Pulmonary artery endothelial cell (primary cell): ENCODE measurements around the gene ADAMTS7. TPM values are rescaled to one million over a fixed set of nuclear protein-coding genes. Genes with fewer than 3 reads are reported as not detected.
"Not testable (repeated sequence)": the region's sequence is repeated elsewhere in the genome, so short reads cannot be mapped to it uniquely, and the experiment has no call there.

Experiments
- DNase-seq: peaks from one replicate; pipeline ENCODE4 v3.0.0-alpha.2; 2011; ENCODE audit warnings: low read depth, low spot score
- total RNA-seq: library from RNA; depleted of rRNA; stranded (reverse); fragments of >200 nt; gene quantifications from 2 replicates; pipeline ENCODE4 v1.2.3, GENCODE V29; 2014

ADAMTS7 gene
- total RNA-seq, 1 donor from 2014 or later = 6.6 TPM

- no peak for DNase-seq
Measured at GRCh38 chr15:78730955-78731354, 80.3 kb downstream of the ADAMTS7 start.

GRCh38 chr15:78728427-78728826 is 82.8 kb downstream of the ADAMTS7 start:
- not testable (repeated sequence) for DNase-seq

- no peak for DNase-seq
Measured at GRCh38 chr15:78727561-78727960, 83.7 kb downstream of the ADAMTS7 start.

GRCh38 chr15:78726870-78727551 is 84.3 kb downstream of the ADAMTS7 start:
- no peak for DNase-seq

GRCh38 chr15:78719819-78720450 is 91.3 kb downstream of the ADAMTS7 start:
- not testable (repeated sequence) for DNase-seq

- DNase-seq = no peak
Measured at GRCh38 chr15:78718837-78719236, 92.4 kb downstream of the ADAMTS7 start.

- no peak for DNase-seq
Measured at GRCh38 chr15:78717956-78718656, 93.2 kb downstream of the ADAMTS7 start.

GRCh38 chr15:78716651-78717050 is 94.6 kb downstream of the ADAMTS7 start:
- DNase-seq = no peak

GRCh38 chr15:78715930-78716329 is 95.3 kb downstream of the ADAMTS7 start:
- DNase-seq = no peak

- DNase-seq = no peak
Measured at GRCh38 chr15:78715434-78715833, 95.8 kb downstream of the ADAMTS7 start.

GRCh38 chr15:78714890-78715289 is 96.4 kb downstream of the ADAMTS7 start:
- DNase-seq = no peak

GRCh38 chr15:78712797-78713515 is 98.3 kb downstream of the ADAMTS7 start:
- no peak for DNase-seq

- no peak for DNase-seq
Measured at GRCh38 chr15:78711638-78712037, 99.6 kb downstream of the ADAMTS7 start.

- no peak for DNase-seq
Measured at GRCh38 chr15:78709263-78709882, 101.9 kb downstream of the ADAMTS7 start.

Other genes with a start within 250 kb of the ADAMTS7 start
- 6.2 and 8.8 TPM in 2 replicates for gene CHRNA5, start 245.9 kb downstream of the ADAMTS7 start, total RNA-seq
- not detected in 2 replicates for gene CHRNA3, start 190.5 kb downstream of the ADAMTS7 start, total RNA-seq
- gene CHRNB4, start 170.3 kb downstream of the ADAMTS7 start, total RNA-seq = not detected in 2 replicates
- 343 and 401 TPM in 2 replicates for gene MORF4L1, start 61.4 kb upstream of the ADAMTS7 start, total RNA-seq
- 0.79 and 14.1 TPM in 2 replicates for gene CTSH, start 133.6 kb upstream of the ADAMTS7 start, total RNA-seq